GM18505 (cell line): ENCODE data around the gene SYDE1.
"Not testable (repeated sequence)": the region's sequence is repeated elsewhere in the genome, so short reads cannot be mapped to it uniquely, and the experiment has no call there.

Experiments used
- ATAC-seq: cut with Tn5 transposase; IDR thresholded peaks from one replicate; pipeline ENCODE4 v1.9.1; 2021; ENCODE audit not compliant: unreplicated experiment
- POLR2A ChIP-seq: IDR thresholded peaks from 4 replicates; pipeline ENCODE4 v1.6.1; 2011; ENCODE audit warnings: borderline replicate concordance; ENCODE audit not compliant: insufficient read depth, insufficient read length; ENCODE audit errors: extremely low read depth

Gene SYDE1

GRCh38 chr19:15107061-15108010 is at the start of gene SYDE1:
TSS of gene SYDE1 (plus strand) at chr19:15107401. CDS start at chr19:15107434, 33 bp downstream.
- no peak for ATAC-seq
- no peak for TF ChIP-seq POLR2A

GRCh38 chr19:15062036-15062435 is 45.2 kb upstream of the SYDE1 start:
- TF ChIP-seq POLR2A = no peak
- ATAC-seq = no peak

GRCh38 chr19:15070386-15070785 is 36.8 kb upstream of the SYDE1 start:
- ATAC-seq = not testable (repeated sequence)

GRCh38 chr19:15072930-15073647 is 34.1 kb upstream of the SYDE1 start:
- no peak for TF ChIP-seq POLR2A
- no peak for ATAC-seq

GRCh38 chr19:15074371-15074770 is 32.8 kb upstream of the SYDE1 start:
- no peak for TF ChIP-seq POLR2A
- ATAC-seq = no peak

GRCh38 chr19:15075806-15076205 is 31.4 kb upstream of the SYDE1 start:
- no peak for TF ChIP-seq POLR2A
- ATAC-seq = no peak

GRCh38 chr19:15080002-15080401 is 27.2 kb upstream of the SYDE1 start:
- ATAC-seq = not testable (repeated sequence)

GRCh38 chr19:15081911-15082310 is 25.3 kb upstream of the SYDE1 start, which contains the start of gene OR1I1:
TSS of gene OR1I1 (plus strand) at chr19:15082211. CDS start at chr19:15087066, 4,855 bp downstream.
- no peak for TF ChIP-seq POLR2A
- ATAC-seq = no peak

GRCh38 chr19:15087182-15087581 is 20.0 kb upstream of the SYDE1 start:
- ATAC-seq = no peak
- no peak for TF ChIP-seq POLR2A

GRCh38 chr19:15091918-15092753 is 15.1 kb upstream of the SYDE1 start:
- ATAC-seq = no peak
- no peak for TF ChIP-seq POLR2A

- ATAC-seq = no peak
Measured at GRCh38 chr19:15093001-15093400, 14.2 kb upstream of the SYDE1 start.

GRCh38 chr19:15096223-15096622 is 11.0 kb upstream of the SYDE1 start:
- no peak for ATAC-seq
- TF ChIP-seq POLR2A = no peak

More at GRCh38 chr19:15093001-15093400, 14.2 kb upstream of the SYDE1 start:
- no peak for TF ChIP-seq POLR2A

- ATAC-seq = not testable (repeated sequence)
Measured at GRCh38 chr19:15097980-15098379, 9.2 kb upstream of the SYDE1 start.
